HK-2 (cell line): Measurements from ENCODE around the gene SLC35G6.
"Not testable (repeated sequence)": the region's sequence is repeated elsewhere in the genome, so short reads cannot be mapped to it uniquely, and the experiment has no call there.

Source experiments
- DNase-seq: peaks from one replicate; pipeline ENCODE4 v3.0.0-alpha.2; 2018; ENCODE audit not compliant: unreplicated experiment

SLC35G6 gene

GRCh38 chr17:7478276-7479212 lies 2.7 kb upstream of the SLC35G6 start:
- DNase-seq, result peak; percentile 34

- DNase-seq, result peak; percentile 51
These were observed 1.8 kb upstream of the SLC35G6 start, which contains the start of gene ZBTB4 for GRCh38 chr17:7479213-7480088. Gene ZBTB4, minus strand, starts transcription at chr17:7479631. Its CDS starts 12,830 bp downstream, at chr17:7466801.

GRCh38 chr17:7480089-7480384 lies 1.2 kb upstream of the SLC35G6 start:
- DNase-seq, result no peak

GRCh38 chr17:7481842-7482741 lies 846 bp downstream of the SLC35G6 start:
- DNase-seq, result not testable (repeated sequence)

- DNase-seq, result not testable (repeated sequence)
These were observed 1.5 kb downstream of the SLC35G6 start for GRCh38 chr17:7482742-7483088.

GRCh38 chr17:7483255-7484066 lies 2.2 kb downstream of the SLC35G6 start:
- DNase-seq, result peak; percentile 93

GRCh38 chr17:7484067-7484918 lies 3.0 kb downstream of the SLC35G6 start, which contains the start of gene POLR2A:
Gene POLR2A, plus strand, starts transcription at chr17:7484366.
- peak; percentile 98 for DNase-seq

GRCh38 chr17:7484919-7485377 lies 3.7 kb downstream of the SLC35G6 start:
- DNase-seq, result no peak

GRCh38 chr17:7486181-7486580 lies 4.9 kb downstream of the SLC35G6 start:
- DNase-seq, result no peak

- no peak for DNase-seq
These were observed 8.9 kb downstream of the SLC35G6 start for GRCh38 chr17:7490144-7490543.

- DNase-seq, result no peak
These were observed 10.3 kb downstream of the SLC35G6 start for GRCh38 chr17:7491583-7491982.

- no peak for DNase-seq
These were observed 12.7 kb downstream of the SLC35G6 start for GRCh38 chr17:7493941-7494340.

GRCh38 chr17:7495906-7496434 lies 14.7 kb downstream of the SLC35G6 start:
- no peak for DNase-seq

- no peak for DNase-seq
These were observed 15.4 kb downstream of the SLC35G6 start for GRCh38 chr17:7496470-7497183.

- no peak for DNase-seq
These were observed 16.0 kb downstream of the SLC35G6 start for GRCh38 chr17:7497228-7497627.

GRCh38 chr17:7497636-7498035 lies 16.4 kb downstream of the SLC35G6 start:
- no peak for DNase-seq

GRCh38 chr17:7499161-7499560 lies 17.9 kb downstream of the SLC35G6 start:
- no peak for DNase-seq

- no peak for DNase-seq
These were observed 20.5 kb downstream of the SLC35G6 start for GRCh38 chr17:7501729-7502128.
